HL-60/S4 treated with retinoic acid at 250 ng/mL for 4 days and 3 days (cell line): ENCODE results near the gene FIGNL1.

Source experiments
- in situ Hi-C: fragments of 300-500 bp; cut with MboI; formaldehyde crosslinking; loops from 2 replicates; pipeline ENCODE4 v1.7.0; 2022; ENCODE audit warnings: low sequenced_read_pairs

FIGNL1 gene

GRCh38 chr7:50472427-50472826 lies 22.3 kb upstream of the FIGNL1 start:
- in situ Hi-C loops: loop anchor here (25.0 kb wide), 2 partner anchors 215 to 690 kb away; no protein-coding TSS in a partner anchor

GRCh38 chr7:50471970-50472369 lies 21.8 kb upstream of the FIGNL1 start:
- in situ Hi-C loops: loop anchor here (25.0 kb wide), 2 partner anchors 215 to 690 kb away; no protein-coding TSS in a partner anchor

- in situ Hi-C loops: loop anchor here (25.0 kb wide), 2 partner anchors 217 to 692 kb away; no protein-coding TSS in a partner anchor
Observed at GRCh38 chr7:50470250-50471163, 20.4 kb upstream of the FIGNL1 start.

- in situ Hi-C loops: loop anchor here (25.0 kb wide), 2 partner anchors 218 to 693 kb away; no protein-coding TSS in a partner anchor
Observed at GRCh38 chr7:50469181-50469580, 19.0 kb upstream of the FIGNL1 start.

GRCh38 chr7:50467817-50468610 lies 17.9 kb upstream of the FIGNL1 start:
- in situ Hi-C loops: loop anchor here (25.0 kb wide), 2 partner anchors 219 to 694 kb away; no protein-coding TSS in a partner anchor

- in situ Hi-C loops: loop anchor here (25.0 kb wide), 2 partner anchors 220 to 695 kb away; no protein-coding TSS in a partner anchor
Observed at GRCh38 chr7:50466815-50467585, 16.9 kb upstream of the FIGNL1 start.

- in situ Hi-C loops: loop anchor here (25.0 kb wide), 2 partner anchors 224 to 699 kb away; no protein-coding TSS in a partner anchor
Observed at GRCh38 chr7:50463035-50463434, 12.9 kb upstream of the FIGNL1 start.

- in situ Hi-C loops: loop anchor here (25.0 kb wide), 2 partner anchors 225 to 700 kb away; no protein-coding TSS in a partner anchor
Observed at GRCh38 chr7:50462361-50462760, 12.2 kb upstream of the FIGNL1 start.

GRCh38 chr7:50461695-50462094 lies 11.5 kb upstream of the FIGNL1 start:
- in situ Hi-C loops: loop anchor here (25.0 kb wide), 2 partner anchors 226 to 701 kb away; no protein-coding TSS in a partner anchor

GRCh38 chr7:50459183-50459582 lies 9.0 kb upstream of the FIGNL1 start:
- in situ Hi-C loops: loop anchor here (25.0 kb wide), 2 partner anchors 228 to 703 kb away; no protein-coding TSS in a partner anchor

- in situ Hi-C loops: loop anchor here (25.0 kb wide), 2 partner anchors 229 to 704 kb away; no protein-coding TSS in a partner anchor
Observed at GRCh38 chr7:50458651-50459050, 8.5 kb upstream of the FIGNL1 start.

GRCh38 chr7:50456371-50457123 lies 6.4 kb upstream of the FIGNL1 start:
- in situ Hi-C loops: loop anchor here (25.0 kb wide), 2 partner anchors 231 to 706 kb away; no protein-coding TSS in a partner anchor

- in situ Hi-C loops: loop anchor here (25.0 kb wide), 2 partner anchors 232 to 707 kb away; no protein-coding TSS in a partner anchor
Observed at GRCh38 chr7:50455658-50456057, 5.5 kb upstream of the FIGNL1 start.

GRCh38 chr7:50454968-50455367 lies 4.8 kb upstream of the FIGNL1 start:
- in situ Hi-C loops: loop anchor here (25.0 kb wide), 2 partner anchors 232 to 707 kb away; no protein-coding TSS in a partner anchor

- in situ Hi-C loops: loop anchor here (25.0 kb wide), 2 partner anchors 237 to 712 kb away; no protein-coding TSS in a partner anchor
Observed at GRCh38 chr7:50450590-50451032, 461 bp upstream of the FIGNL1 start.

- in situ Hi-C loops: no loop called here
Observed at GRCh38 chr7:50449501-50449880, 659 bp downstream of the FIGNL1 start.

- in situ Hi-C loops: no loop called here
Observed at GRCh38 chr7:50448823-50449222, 1.3 kb downstream of the FIGNL1 start.

- in situ Hi-C loops: no loop called here
Observed at GRCh38 chr7:50446542-50446960, 3.6 kb downstream of the FIGNL1 start.
